Measurements from ENCODE around the gene FES. TPM values are rescaled to one million over a fixed set of nuclear protein-coding genes. Genes with fewer than 3 reads are reported as not detected.
A peak's percentile ranks its signal among the peaks of the same experiment; 100 is the strongest.
"Not testable (repeated sequence)": the region's sequence is repeated elsewhere in the genome, so short reads cannot be mapped to it uniquely, and the experiment has no call there.

Gene FES
- total and polyA plus RNA-seq, 2 donors from 2014 or later = 9.3 to 33.5 TPM

DNA sequence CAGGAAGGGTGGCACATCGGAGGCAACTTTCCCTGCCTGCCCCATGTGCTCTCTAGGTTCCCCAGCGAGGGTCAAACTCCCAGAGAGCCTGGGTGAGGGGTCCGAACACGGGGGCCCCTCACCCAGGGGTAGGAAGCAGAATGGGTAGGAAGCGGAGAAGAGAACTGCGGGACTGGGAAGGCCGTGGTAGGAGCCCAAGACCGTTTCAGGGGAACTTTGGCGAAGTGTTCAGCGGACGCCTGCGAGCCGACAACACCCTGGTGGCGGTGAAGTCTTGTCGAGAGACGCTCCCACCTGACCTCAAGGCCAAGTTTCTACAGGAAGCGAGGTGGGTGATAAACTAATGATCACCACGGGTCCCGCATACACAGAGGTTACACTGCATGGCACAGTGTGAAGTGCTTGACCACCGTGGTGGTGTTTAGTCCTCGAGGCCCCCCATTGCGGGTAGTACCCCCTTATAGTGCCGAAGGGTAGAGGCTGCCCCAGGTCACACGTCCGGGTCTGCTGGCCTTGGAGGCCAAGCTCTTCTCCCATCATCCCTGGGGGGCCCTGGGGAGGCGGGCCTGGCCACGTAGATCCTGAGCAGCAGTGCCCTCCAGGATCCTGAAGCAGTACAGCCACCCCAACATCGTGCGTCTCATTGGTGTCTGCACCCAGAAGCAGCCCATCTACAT is 8.3 kb downstream of the FES start:
- TF ChIP-seq CTCF (IDR thresholded peaks at IDR 0.05; ENCODE audit: borderline replicate concordance, extremely low read depth, insufficient read depth) = no peak
- no peak overlapping the region for H3K27ac ChIP-seq (ENCODE audit: low read depth in 2 of 2, low read length in 2 of 2)
- no peaks in the 10 kb centered on the region for H3K9me3 ChIP-seq (ENCODE audit: control insufficient read depth in 2 of 3, insufficient read depth in 1 of 3, low read length in 3 of 3)
- DNase-seq = no peak
- H3K27me3 ChIP-seq (ENCODE audit: control insufficient read depth, insufficient read depth, low read length) = no peaks in the 10 kb centered on the region
- FAIRE-seq = no peak
- intact Hi-C loops (cut with DNase I) = no loop called here
- H3K36me3 ChIP-seq (ENCODE audit: control insufficient read depth in 2 of 3, insufficient read depth in 3 of 3, low read length in 3 of 3) = peaks cover 0 to 4% (median 4%) of the 10 kb centered on the region in 3 donors
- H3K9ac ChIP-seq (ENCODE audit: low read length in 3 of 3) = no peak overlapping the region
- no peaks in the 10 kb centered on the region for H3K4me1 ChIP-seq (ENCODE audit: control insufficient read depth in 2 of 3, insufficient read depth in 2 of 3, low read depth in 1 of 3, low read length in 3 of 3)
- no peak overlapping the region for H3K4me3 ChIP-seq (ENCODE audit: low read length in 3 of 3)

GRCh38 chr15:90893175-90894090 is 9.1 kb downstream of the FES start:
- intact Hi-C loops (cut with DNase I) = no loop called here
- H3K27me3 ChIP-seq (ENCODE audit: control insufficient read depth, insufficient read depth, low read length) = no peaks in the 10 kb centered on the region
- H3K27ac ChIP-seq (ENCODE audit: low read depth in 2 of 2, low read length in 2 of 2) = no peak overlapping the region
- no peaks in the 10 kb centered on the region for H3K4me1 ChIP-seq (ENCODE audit: control insufficient read depth in 2 of 3, insufficient read depth in 2 of 3, low read depth in 1 of 3, low read length in 3 of 3)
- TF ChIP-seq CTCF (IDR thresholded peaks at IDR 0.05; ENCODE audit: borderline replicate concordance, extremely low read depth, insufficient read depth) = no peak
- DNase-seq (peak in 1 of 5 donors; percentile 75), FAIRE-seq (no peak)
- peaks cover 0 to 4% (median 4%) of the 10 kb centered on the region in 3 donors for H3K36me3 ChIP-seq (ENCODE audit: control insufficient read depth in 2 of 3, insufficient read depth in 3 of 3, low read length in 3 of 3)
- no peak overlapping the region for H3K9ac ChIP-seq (ENCODE audit: low read length in 3 of 3)
- no peaks in the 10 kb centered on the region for H3K9me3 ChIP-seq (ENCODE audit: control insufficient read depth in 2 of 3, insufficient read depth in 1 of 3, low read length in 3 of 3)
- H3K4me3 ChIP-seq (ENCODE audit: low read length in 3 of 3) = no peak overlapping the region

- Histone ChIP-seq H3K4me3 (ENCODE audit: low read length in 3 of 3) (no peak overlapping the region), H3K4me1 (ENCODE audit: control insufficient read depth in 2 of 3, insufficient read depth in 2 of 3, low read depth in 1 of 3, low read length in 3 of 3) (no peaks in the 10 kb centered on the region), H3K9me3 (ENCODE audit: control insufficient read depth in 2 of 3, insufficient read depth in 1 of 3, low read length in 3 of 3) (no peaks in the 10 kb centered on the region), H3K27ac (ENCODE audit: low read depth in 2 of 2, low read length in 2 of 2) (no peak overlapping the region), H3K36me3 (ENCODE audit: control insufficient read depth in 2 of 3, insufficient read depth in 3 of 3, low read length in 3 of 3) (peaks cover 0 to 4% (median 4%) of the 10 kb centered on the region in 3 donors), H3K9ac (ENCODE audit: low read length in 3 of 3) (no peak overlapping the region), H3K27me3 (ENCODE audit: control insufficient read depth, insufficient read depth, low read length) (no peaks in the 10 kb centered on the region)
- no peak for TF ChIP-seq CTCF (IDR thresholded peaks at IDR 0.05; ENCODE audit: borderline replicate concordance, extremely low read depth, insufficient read depth)
- DNase-seq (peak in 3 of 5 donors; percentile 72 to 77 (median 76)), FAIRE-seq (no peak)
- intact Hi-C loops (cut with DNase I) = no loop called here
Measured at GRCh38 chr15:90895571-90896117, 11.3 kb downstream of the FES start.

- FAIRE-seq; H3K27ac ChIP-seq (ENCODE audit: low read depth in 2 of 2, low read length in 2 of 2); H3K27me3 ChIP-seq (ENCODE audit: control insufficient read depth, insufficient read depth, low read length); H3K36me3 ChIP-seq (ENCODE audit: control insufficient read depth in 2 of 3, insufficient read depth in 3 of 3, low read length in 3 of 3); DNase-seq; H3K9me3 ChIP-seq (ENCODE audit: control insufficient read depth in 2 of 3, insufficient read depth in 1 of 3, low read length in 3 of 3); H3K9ac ChIP-seq (ENCODE audit: low read length in 3 of 3); H3K4me3 ChIP-seq (ENCODE audit: low read length in 3 of 3); intact Hi-C loops (cut with DNase I); H3K4me1 ChIP-seq (ENCODE audit: control insufficient read depth in 2 of 3, insufficient read depth in 2 of 3, low read depth in 1 of 3, low read length in 3 of 3): not testable (repeated sequence)
Measured at GRCh38 chr15:90897131-90897655, 12.9 kb downstream of the FES start.

Measured in kidney (tissue), 14 donors.